Heart right ventricle (tissue), 16 donors: ENCODE measurements around the gene TEAD2. TPM values are rescaled to one million over a fixed set of nuclear protein-coding genes. Genes with fewer than 3 reads are reported as not detected.

Source experiments
- ATAC-seq, 8 donors: fragments of 200-7000 bp; cut with Tn5 transposase; one replicate each; pipeline ENCODE4 v1.9.1; 2020; ENCODE audit warnings: mild to moderate bottlenecking in 8 of 8, moderate library complexity in 8 of 8, moderate number of reproducible peaks in 1 of 8
- DNase-seq, 2 donors: peaks; one replicate each; pipeline ENCODE4 v3.0.0-alpha.2; 2020
- H3K27ac ChIP-seq, 10 donors: fragments of 200-600 bp; sonication (generic) in 2 of 10; one replicate each; pipeline versions ENCODE4 v1.5.0 to v1.8.0; 2020 to 2022; ENCODE audit warnings: mild to moderate bottlenecking in 3 of 10
- H3K27me3 ChIP-seq, 7 donors: fragments of 200-600 bp; one replicate each; pipeline ENCODE4 v1.8.0; 2021 to 2022; ENCODE audit warnings: mild to moderate bottlenecking in 2 of 7
- H3K36me3 ChIP-seq, 9 donors: fragments of 200-600 bp; sonication (generic) in 1 of 9; one replicate each; pipeline versions ENCODE4 v1.5.0 to v1.8.0; 2020 to 2022; ENCODE audit warnings: mild to moderate bottlenecking in 2 of 9
- H3K4me1 ChIP-seq, 9 donors: fragments of 200-600 bp; sonication (generic) in 1 of 9; one replicate each; pipeline versions ENCODE4 v1.5.0 to v1.8.0; 2020 to 2022; ENCODE audit warnings: mild to moderate bottlenecking in 4 of 9
- H3K4me3 ChIP-seq, 10 donors: fragments of 200-600 bp; sonication (generic) in 2 of 10; one replicate each; pipeline versions ENCODE4 v1.5.0 to v1.8.0; 2020 to 2022; ENCODE audit warnings: mild to moderate bottlenecking in 7 of 10, moderate library complexity in 2 of 10
- H3K9me3 ChIP-seq, 11 donors: fragments of 200-600 bp in 10 of 11; sonication (generic) in 2 of 11; one replicate each; pipeline versions ENCODE4 v1.5.0 to v1.8.0; 2013 to 2022; ENCODE audit warnings: mild to moderate bottlenecking in 2 of 11, control low read depth in 1 of 11, moderate library complexity in 1 of 11
- CTCF ChIP-seq, 9 donors: fragments of 200-600 bp; sonication (generic) in 2 of 9; IDR thresholded peaks; one replicate each; pipeline versions ENCODE4 v1.5.0 to v1.8.0; 2021 to 2022; ENCODE audit warnings: antibody characterized with exemption in 9 of 9, mild to moderate bottlenecking in 5 of 9, moderate library complexity in 1 of 9
- WGBS, 2 donors: extraction: QIAGEN DNeasy Blood & Tissue Kit; methylation state at CpG; one replicate each; pipeline ENCODE4 v1.1.7; 2013; ENCODE audit warnings: inconsistent platforms in 1 of 2; 5-methylcytosine and 5-hydroxymethylcytosine counted together
- intact Hi-C, 10 donors: fragments of 100-400 bp; cut with DNase I; formaldehyde crosslinking; loops; one replicate each; pipeline versions ENCODE4 v1.11.1 to v1.14.2; 2022
- polyA plus RNA-seq, 2 donors: library from polyadenylated mRNA; stranded (reverse); fragments of 200-250 nt; gene quantifications; one replicate each; pipeline ENCODE4 v1.2.3, GENCODE V29; 2013
- total RNA-seq, 10 donors: library from RNA; stranded (reverse); fragmentation: NEBNext Ultra II Directional in 3 of 10; extraction: Animal tissue kit (Norgen Biotek cat#: 25700) in 3 of 10; gene quantifications; one replicate each; pipeline versions ENCODE4 v1.2.1 to v1.2.4, GENCODE V29; 2021 to 2023
- donor health status: Arrhythmogenic right ventricular cardiomyopathy.
- donor health status: ischemic (EF 13 %, LVEDD 7.1; RV severe dilation, severe dysfunction).
- donor health status: healthy with polysubstance abuse.
- donor health status: DM: no; HTN: yes; CAD: no.
- donor health status: DM: no; HTN: no; CAD: no.
- donor health status: ischemic (EF 25% LVEDD 6.9; RV normal size, moderate dysfunction).
- donor health status: ischemic (EF 25% LVEDD 5.7; RV mildly dilated, moderate dysfunction).
- donor health status: healthy.
- donor health status: DM: yes; HTN: yes; CAD: no.
- donor health status: Ischemic cardiomyopathy.
- donor health status: ischemic (EF 35%, LVEDD 5.7; RV mildly dilated, moderate dysfunction).
- donor health status: nonischemic (EF 11% LVEDD 7.7; RV severe dilation, severe dysfunction).
- donor health status: DM: yes; HTN: yes; CAD: no.
- donor health status: PGD.
- donor health status: ischemic (EF 29% LVEDD 5.4; RV normal size, mild dysfunction).
- donor health status: nonischemic (EF 23%, LVEDD 6.1; RV moderate dilation, normal function).

The TEAD2 gene
- total and polyA plus RNA-seq, 12 donors = 34.1 to 67.8 (median 45.1) TPM

- Histone ChIP-seq H3K27me3 (peaks cover 0 to 23% (median 7%) of the 10 kb centered on the region in 7 donors), H3K36me3 (no peaks in the 10 kb centered on the region), H3K9me3 (no peaks in the 10 kb centered on the region), H3K27ac (no peak overlapping the region), H3K4me3 (no peak overlapping the region), H3K4me1 (no peaks in the 10 kb centered on the region)
- intact Hi-C loops = loop anchor here in 1 of 10 donors (5.0 kb wide), 1 partner anchor 37 kb away; no protein-coding TSS in a partner anchor
- ATAC-seq (no peak), DNase-seq (no peak)
- WGBS, 2 donors = 84 to 87% methylated on average over 6 of the region's 6 CpGs
- no peak for TF ChIP-seq CTCF (IDR thresholded peaks at IDR 0.05)
Measured at GRCh38 chr19:49400029-49400428, 37.8 kb upstream of the TEAD2 start.

GRCh38 chr19:49398931-49399330 is 36.7 kb upstream of the TEAD2 start:
- Histone ChIP-seq H3K36me3 (no peaks in the 10 kb centered on the region), H3K4me1 (no peaks in the 10 kb centered on the region), H3K27me3 (peaks cover 0 to 33% (median 9%) of the 10 kb centered on the region in 7 donors), H3K9me3 (no peaks in the 10 kb centered on the region), H3K27ac (no peak overlapping the region), H3K4me3 (no peak overlapping the region)
- TF ChIP-seq CTCF (IDR thresholded peaks at IDR 0.05) = no peak
- no peak for ATAC-seq
- intact Hi-C loops = loop anchor here in 1 of 10 donors (10.0 kb wide), 1 partner anchor 146 kb away; no protein-coding TSS in a partner anchor
- WGBS, 2 donors = 82% methylated on average over 6 of the region's 6 CpGs
- no peak for DNase-seq

GRCh38 chr19:49398001-49398615 is 35.9 kb upstream of the TEAD2 start:
- no peak overlapping the region for H3K27ac ChIP-seq
- intact Hi-C loops = loop anchor here in 1 of 10 donors (10.0 kb wide), 1 partner anchor 147 kb away; no protein-coding TSS in a partner anchor
- H3K27me3 ChIP-seq = peaks cover 0 to 37% (median 9%) of the 10 kb centered on the region in 7 donors
- DNase-seq = no peak
- H3K4me1 ChIP-seq = no peaks in the 10 kb centered on the region
- H3K4me3 ChIP-seq = no peak overlapping the region
- no peak for TF ChIP-seq CTCF (IDR thresholded peaks at IDR 0.05)
- WGBS, 2 donors = 69 to 70% methylated on average over 11 of the region's 11 CpGs
- no peaks in the 10 kb centered on the region for H3K9me3 ChIP-seq
- ATAC-seq = no peak
- H3K36me3 ChIP-seq = no peaks in the 10 kb centered on the region

- ATAC-seq (no peak), DNase-seq (no peak)
- intact Hi-C loops = loop anchor here in 1 of 10 donors (10.0 kb wide), 1 partner anchor 148 kb away; no protein-coding TSS in a partner anchor
- H3K27me3 ChIP-seq = peaks cover 5 to 30% (median 9%) of the 10 kb centered on the region in 7 donors
- H3K4me1 ChIP-seq = peaks cover 0 to under 1% (median 0%) of the 10 kb centered on the region in 9 donors
- H3K9me3 ChIP-seq = no peaks in the 10 kb centered on the region
- no peak overlapping the region for H3K27ac ChIP-seq
- no peaks in the 10 kb centered on the region for H3K36me3 ChIP-seq
- no peak overlapping the region for H3K4me3 ChIP-seq
- TF ChIP-seq CTCF (IDR thresholded peaks at IDR 0.05) = no peak
- 80 to 81% methylated on average over 8 of the region's 8 CpGs for WGBS, 2 donors
Measured at GRCh38 chr19:49396738-49397505, 34.7 kb upstream of the TEAD2 start.
